ENCODE measurements around the gene GATAD2A.

Gene GATAD2A

DNA sequence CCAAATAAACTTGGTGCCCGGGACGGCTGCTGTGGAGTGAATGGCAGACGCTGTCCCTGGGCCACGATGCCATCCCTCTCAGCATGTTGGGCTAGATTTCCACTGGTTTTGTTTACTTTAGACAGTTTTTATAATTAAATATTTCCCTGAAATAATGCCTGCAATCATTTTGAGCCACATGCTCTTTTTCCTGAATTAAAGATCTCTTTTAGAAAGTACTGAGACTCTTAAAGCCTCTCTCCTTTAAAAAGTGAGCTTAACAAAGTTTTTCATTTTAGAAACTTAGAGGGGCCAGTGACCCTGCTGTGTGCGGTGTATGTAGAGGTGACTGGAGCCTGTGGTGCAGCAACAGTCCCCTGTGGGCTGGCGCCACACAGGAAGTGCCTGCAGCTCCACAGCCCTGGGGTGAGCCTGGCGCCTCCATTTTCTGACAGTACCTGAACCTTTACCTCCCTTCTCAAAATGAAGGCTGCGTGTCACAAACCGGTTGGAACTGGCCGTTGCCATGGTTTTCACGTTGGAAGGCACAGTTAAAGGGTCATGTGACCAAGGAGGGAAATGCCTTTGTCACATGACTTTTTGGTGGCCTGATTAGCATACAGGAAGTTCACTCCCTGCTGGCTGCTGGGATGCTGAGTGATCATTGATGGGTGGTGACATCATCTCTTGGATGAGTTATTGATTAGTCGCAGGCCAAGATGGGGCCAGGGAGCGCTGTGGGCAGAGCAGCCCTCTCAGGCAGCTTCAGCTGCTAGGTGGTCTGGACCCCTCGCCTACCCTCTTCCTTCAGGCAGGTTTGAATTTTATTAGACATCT lies 83.6 kb downstream of the GATAD2A start:
- peak; percentile 90 for DNase-seq (ENCODE audit: low spot score)

DNA sequence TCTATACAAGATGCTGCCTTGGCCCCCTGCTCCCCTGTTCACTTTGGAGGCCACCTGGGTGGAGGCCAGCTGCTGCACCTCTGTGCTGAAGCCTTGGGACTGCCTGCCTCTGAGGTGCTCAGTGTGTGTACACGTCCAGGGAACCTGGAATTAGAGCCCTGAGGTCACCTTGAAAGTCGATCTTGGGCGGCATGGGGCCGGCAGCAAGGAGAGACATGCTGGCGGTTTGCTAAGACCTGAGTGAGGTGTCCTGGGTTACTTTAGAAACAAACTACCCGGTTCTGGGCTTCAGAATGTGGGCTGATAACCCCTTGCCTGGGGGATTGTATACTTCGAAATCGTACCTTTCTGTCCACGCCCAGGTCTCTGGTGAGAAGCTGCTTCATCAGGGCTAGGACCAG lies 84.3 kb downstream of the GATAD2A start:
- DNase-seq (ENCODE audit: low spot score), result no peak

DNA sequence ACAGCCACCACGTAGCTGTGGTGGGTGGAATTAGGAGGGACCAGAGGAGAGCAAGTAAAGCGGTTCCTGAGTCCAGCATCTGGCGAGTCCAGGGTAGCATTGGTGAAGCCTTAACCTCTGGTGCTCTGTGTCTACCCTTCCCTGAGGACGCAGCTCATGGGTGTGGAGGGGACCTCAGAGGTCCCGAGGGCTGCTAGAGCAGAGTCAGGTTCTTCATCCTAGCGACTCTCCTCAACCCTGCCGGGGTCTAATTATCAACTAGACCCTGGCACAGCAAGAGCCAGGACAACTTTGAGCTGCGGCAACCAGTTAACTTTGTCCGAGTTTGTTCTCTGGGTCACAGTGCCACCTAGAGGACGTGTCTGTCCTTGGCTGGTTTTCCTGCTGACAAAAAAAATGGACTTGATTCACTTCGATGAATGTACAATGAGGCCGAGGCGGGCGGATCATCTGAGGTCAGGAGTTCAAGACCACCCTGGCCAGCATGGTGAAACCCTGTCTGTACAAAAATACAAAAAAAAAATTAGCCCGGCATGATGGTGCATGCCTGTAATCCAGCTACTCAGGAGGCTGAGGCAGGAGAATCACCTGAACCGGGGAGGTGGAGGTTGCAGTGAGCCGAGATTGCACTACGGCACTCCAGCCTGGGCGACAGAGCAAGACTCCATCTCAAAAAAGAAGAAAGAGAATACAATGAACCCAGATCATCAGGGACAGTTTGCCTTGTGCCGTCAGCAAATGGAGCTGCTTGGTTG lies 84.9 kb downstream of the GATAD2A start:
- peak; percentile 87 for DNase-seq (ENCODE audit: low spot score)

DNA sequence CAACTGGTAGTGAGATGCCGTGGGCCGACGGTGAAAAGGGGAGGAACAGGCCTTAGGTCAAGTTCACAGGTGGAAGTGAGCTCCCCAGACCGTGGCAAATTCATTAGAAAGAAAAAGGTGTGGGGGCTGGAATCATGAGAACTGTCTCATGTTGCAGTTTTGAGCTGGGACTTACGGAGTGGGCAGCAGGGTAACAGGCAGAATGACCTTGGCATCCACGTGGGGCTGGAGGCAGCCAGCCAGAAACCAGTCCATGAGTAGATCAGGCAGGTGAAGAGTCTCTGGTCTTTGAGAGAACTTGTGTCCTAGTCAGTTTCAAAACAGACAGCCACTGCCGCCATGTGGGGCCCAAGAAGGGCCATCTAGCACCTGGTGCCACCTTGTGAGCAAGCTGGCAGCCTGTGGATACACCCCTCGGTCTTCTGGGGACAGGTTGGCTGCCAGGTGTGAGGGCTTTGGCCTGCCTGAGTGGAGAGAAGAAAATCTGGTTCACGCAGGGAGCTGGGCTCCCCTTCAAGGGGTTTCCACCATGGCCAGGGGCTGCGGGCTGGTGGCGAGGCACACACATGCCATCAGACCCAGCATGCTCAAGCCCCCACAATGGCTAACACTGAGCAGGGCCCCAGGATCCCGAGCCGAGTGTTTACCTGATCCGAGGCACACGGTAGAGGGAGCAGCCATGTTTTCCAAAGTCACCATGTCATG lies 86.0 kb downstream of the GATAD2A start:
- no peak for DNase-seq (ENCODE audit: low spot score)

DNA sequence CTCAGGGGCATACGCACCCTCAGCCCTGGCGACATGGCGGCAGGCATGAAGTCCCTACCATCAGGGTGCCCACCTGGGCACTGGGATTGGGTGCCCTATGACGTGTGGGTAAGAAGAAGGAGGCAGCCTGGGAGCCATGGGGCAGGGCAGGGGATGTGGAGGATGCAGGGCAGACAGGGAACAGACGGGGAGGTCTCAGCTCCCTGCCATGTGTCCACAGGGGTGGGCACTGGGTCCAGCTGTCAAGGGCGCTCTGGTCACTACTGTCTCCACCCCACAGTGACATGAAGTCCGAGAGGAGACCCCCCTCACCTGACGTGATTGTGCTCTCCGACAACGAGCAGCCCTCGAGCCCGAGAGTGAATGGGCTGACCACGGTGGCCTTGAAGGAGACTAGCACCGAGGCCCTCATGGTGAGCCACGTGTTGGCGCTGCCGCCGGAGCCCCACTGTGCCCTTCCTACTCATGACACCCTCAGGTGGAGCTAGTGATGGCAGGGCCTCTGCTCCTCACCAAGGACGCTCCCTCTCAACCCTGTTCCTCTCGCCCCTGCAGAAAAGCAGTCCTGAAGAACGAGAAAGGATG lies 86.6 kb downstream of the GATAD2A start:
- no peak for DNase-seq (ENCODE audit: low spot score)

DNA sequence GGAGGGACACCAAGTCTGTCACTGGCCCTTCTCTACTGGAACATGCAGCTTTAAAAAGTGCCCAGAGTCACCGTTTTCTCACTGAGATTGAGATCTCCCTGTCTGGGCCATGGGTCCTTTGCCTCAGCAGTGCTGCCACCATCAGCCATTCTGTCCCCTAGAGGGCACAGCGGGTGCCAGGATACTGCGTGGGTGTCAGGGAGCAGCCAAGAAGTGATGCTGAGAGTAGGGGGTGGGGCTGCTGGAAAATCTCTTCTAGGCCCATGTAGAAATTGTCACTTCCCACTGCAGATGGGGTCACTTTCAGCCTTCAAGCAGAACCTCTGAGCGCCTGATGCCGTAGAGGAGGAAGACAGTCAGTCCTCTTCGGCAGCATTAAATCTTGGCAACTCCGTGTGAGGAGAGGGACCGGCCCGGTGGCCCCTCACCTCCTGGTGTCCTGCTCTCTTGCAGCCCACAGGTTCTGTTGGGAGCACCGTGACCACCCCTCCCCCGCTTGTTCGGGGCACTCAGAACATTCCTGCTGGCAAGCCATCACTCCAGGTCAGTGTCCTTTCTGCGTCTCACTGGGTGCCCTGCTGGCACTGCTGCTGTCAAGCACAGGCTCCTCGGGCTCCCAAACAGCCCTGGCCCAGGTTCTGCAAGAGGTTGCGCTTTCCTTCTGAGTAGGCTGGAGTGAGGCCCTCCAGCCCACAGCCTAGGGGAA lies 88.5 kb downstream of the GATAD2A start:
- DNase-seq (ENCODE audit: low spot score), result peak; percentile 35

DNA sequence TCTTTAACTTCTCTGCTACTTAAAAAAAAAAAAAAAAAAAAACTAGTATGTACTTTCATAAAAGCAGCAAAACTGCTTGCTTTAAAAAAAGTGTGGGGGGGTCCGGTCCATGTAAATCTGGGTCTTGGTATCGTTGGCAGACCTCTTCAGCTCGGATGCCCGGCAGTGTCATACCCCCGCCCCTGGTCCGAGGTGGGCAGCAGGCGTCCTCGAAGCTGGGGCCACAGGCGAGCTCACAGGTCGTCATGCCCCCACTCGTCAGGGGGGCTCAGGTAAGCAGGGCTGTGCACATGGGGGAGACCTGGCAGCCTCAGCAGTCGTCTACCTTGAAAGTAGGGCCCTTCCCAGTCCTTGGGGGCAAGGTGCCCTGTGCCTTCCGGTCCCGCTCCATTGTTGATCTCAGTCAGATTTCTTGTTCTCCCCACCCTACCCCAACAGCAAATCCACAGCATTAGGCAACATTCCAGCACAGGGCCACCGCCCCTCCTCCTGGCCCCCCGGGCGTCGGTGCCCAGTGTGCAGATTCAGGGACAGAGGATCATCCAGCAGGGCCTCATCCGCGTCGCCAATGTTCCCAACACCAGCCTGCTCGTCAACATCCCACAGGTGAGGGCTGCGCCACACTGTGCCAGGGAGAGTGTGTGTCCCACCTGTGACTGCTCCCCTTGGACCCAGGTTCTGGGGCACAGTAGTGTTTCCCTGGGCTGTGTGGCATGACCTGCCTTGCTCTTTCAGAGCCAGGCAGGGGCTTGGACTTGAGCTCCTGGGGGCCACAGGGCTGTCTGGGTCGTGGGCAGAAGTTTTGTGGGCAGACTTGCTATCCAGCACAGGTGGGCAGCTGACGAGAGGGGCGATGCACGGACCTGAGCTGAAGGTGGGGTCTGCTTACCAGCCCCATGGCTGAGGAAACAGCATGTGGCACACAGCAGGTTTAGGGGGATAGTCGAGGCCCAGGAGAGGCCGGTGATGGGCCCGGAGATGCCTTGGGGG lies 90.4 kb downstream of the GATAD2A start:
- DNase-seq (ENCODE audit: low spot score), result no peak

DNA sequence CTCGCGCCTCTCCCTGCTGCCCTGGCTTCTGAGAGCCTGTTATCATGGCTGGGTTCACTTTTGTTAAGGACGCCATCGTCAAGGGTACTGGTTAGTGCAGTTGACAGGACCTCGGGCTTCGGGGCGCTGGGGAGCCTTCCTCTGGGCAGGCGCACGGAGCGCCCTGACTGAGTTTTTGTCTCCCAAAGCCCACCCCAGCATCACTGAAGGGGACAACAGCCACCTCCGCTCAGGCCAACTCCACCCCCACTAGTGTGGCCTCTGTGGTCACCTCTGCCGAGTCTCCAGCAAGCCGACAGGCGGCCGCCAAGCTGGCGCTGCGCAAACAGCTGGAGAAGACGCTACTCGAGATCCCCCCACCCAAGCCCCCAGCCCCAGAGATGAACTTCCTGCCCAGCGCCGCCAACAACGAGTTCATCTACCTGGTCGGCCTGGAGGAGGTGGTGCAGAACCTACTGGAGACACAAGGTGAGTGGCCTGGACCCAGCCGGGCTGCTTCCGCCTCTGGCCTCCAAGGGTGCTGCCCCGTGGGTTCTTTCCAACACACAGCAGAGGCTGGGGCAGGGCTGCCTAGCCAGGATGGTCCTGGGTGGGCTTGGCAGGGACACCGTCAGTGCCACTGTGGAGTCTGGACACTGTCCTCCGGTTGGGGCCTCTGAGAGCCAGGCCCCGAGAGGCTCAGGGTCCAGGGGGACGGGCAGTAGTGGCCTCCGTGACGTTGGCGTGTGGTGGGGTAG lies 92.9 kb downstream of the GATAD2A start:
- no peak for DNase-seq (ENCODE audit: low spot score)

DNA sequence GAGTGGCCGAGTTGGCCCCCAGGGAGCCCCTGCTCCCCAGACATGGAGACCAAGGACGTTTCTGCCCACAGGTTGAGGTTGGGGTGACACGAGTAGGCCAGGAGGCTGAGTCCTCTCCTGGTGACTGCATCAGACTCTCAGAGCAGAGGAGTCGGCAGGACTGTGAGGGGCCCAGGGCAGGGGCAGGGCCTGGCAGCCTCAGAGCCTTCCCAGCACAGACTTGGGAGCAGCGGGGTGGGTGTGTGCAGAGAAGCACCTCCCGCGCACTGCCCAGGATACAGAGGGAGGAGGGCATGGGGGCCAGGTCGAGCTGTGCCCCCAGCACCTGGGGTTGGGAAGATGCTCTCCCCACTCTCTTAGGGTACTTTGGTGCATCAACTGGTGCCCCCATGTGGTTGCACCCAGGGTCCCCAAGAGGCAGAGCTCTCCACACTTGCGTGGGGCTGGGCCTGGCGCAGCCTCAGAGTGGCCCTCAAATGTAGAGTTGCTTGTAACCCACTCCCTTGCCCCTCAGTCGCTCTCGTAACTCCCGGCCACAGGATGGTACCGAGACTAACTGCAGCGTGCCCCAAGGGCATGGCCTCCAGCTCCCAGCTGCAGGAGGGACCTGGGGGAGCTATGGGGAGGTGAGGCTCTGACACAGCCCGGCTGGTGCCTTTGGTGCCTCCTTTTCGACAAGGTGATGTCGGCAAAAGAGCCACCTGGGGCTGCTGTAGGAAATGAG lies 94.0 kb downstream of the GATAD2A start:
- DNase-seq (ENCODE audit: low spot score), result no peak

DNA sequence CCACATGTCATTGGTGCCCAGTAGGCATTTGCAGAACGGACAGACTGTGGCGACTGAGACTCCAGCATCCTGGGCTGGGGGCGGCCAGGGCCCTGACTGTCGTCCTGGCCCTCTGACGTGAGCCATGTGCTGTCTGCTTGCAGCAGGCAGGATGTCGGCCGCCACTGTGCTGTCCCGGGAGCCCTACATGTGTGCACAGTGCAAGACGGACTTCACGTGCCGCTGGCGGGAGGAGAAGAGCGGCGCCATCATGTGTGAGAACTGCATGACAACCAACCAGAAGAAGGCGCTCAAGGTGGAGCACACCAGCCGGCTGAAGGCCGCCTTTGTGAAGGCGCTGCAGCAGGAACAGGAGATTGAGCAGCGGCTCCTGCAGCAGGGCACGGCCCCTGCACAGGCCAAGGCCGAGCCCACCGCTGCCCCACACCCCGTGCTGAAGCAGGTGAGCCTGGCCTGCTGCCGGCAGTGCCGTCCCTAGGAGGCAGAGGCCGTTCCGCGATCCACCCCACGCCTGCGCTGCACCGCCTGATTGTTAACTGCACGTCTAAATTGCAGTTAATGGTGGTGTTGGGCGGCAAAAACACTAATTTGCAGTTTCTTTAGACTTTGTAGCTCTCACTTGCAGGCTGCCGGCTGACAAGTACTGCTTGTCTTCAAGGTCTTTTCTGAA lies 95.6 kb downstream of the GATAD2A start:
- no peak for DNase-seq (ENCODE audit: low spot score)

DNA sequence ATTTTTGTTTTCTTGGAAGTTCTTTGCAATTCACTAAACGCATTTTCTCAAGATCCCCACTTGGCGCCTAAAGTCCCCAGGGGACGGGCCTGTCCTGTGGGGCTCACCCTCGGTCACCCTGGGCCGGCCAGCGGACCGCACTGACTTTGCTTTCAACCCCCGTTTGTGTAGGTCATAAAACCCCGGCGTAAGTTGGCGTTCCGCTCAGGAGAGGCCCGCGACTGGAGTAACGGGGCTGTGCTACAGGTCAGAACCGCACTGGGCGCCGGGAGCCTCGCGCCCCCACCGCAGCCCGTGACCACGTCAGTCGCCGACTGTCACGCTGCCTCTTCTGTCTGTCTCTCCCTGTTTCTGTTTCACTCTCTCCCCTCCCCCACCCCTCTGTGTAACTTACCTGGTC lies 96.3 kb downstream of the GATAD2A start:
- no peak for DNase-seq (ENCODE audit: low spot score)

DNA sequence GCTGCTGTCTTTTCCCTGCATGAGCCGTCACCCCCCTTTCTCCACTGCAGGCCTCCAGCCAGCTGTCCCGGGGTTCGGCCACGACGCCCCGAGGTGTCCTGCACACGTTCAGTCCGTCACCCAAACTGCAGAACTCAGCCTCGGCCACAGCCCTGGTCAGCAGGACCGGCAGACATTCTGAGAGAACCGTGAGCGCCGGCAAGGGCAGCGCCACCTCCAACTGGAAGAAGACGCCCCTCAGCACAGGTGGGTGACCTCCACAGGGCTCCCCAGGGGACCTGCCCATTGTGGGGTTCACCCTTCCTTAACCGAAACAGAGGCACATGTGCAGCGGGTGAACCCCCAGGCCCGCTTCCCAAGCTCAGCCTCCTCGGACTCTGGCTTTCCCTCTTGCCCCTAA lies 96.8 kb downstream of the GATAD2A start:
- no peak for DNase-seq (ENCODE audit: low spot score)

DNA sequence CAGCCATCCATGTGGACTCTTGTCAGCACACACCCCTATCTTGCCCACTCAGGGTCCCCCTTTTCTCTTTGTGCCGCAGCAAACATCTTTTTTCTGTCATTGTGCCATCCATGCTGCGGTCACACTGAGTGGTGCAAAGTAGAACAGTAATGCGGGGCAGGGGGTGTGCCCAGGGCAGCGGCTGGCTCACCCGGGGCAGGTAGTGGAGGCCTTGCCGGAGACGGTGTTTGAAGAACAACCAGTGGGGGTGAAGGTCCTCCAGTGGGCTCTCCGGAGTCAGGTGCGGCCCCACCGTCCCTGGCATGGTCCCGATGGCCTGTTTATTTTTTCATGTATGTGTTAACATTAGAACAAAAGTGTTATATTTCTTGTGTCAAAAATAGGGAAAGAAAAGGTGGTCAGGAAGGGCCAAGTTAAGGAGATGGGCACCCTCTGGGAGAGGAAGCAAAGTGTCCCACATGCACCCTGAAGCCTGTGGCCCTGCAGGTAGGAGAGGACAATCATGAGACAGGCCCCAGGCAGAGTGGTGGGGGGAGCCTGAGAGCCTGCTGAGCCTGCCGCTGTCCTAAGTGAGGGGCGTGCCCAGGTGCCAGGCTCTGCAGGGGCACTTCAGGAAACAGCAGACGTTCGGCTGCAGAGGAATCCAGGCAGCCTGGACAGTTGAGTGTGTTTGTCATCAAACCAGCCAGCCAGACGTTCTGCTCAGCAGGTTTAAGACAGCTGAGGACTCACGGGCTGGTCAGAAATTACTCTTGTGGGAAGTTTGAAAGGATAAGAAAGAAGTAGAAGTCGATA lies 97.5 kb downstream of the GATAD2A start:
- no peak for DNase-seq (ENCODE audit: low spot score)

DNA sequence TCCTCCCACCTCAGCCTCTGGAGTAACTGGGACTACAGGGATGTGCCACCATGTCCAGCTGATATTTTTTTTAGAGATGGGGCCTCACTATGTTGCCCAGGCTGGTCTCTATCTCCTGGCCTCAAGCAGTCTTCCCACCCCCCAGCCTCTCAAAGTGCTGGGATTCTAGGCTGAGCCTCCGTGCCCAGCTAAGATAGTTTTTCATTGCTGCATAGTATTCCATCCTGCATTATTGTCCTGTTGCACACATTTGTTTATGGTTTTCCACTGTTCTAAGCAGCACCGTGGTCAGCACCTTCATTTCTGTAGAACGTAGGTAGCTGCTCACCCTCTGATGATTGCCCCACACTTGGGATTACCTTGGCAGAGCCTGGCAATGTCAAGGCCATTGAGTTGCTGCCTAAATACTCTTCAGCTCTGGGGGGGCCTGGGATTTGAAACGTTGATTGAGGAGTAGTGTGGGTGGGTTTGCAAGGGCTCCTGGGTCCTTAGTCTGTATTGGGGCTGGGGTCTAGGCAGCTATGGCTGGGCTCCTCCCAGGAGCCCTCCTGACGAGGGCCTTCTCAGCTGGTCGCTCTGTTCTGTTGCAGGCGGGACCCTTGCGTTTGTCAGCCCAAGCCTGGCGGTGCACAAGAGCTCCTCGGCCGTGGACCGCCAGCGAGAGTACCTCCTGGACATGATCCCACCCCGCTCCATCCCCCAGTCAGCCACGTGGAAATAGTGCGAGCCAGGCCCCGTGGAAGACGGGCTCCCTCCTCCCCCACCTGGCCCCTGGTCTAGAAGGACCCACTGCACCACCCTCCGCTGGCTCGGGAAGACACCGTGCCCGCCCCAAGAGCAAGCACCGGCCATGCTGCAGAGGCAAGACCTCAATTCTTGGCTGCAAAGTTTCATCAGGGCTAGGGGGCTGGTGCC lies 99.5 kb downstream of the GATAD2A start:
- DNase-seq (ENCODE audit: low spot score), result no peak

DNA sequence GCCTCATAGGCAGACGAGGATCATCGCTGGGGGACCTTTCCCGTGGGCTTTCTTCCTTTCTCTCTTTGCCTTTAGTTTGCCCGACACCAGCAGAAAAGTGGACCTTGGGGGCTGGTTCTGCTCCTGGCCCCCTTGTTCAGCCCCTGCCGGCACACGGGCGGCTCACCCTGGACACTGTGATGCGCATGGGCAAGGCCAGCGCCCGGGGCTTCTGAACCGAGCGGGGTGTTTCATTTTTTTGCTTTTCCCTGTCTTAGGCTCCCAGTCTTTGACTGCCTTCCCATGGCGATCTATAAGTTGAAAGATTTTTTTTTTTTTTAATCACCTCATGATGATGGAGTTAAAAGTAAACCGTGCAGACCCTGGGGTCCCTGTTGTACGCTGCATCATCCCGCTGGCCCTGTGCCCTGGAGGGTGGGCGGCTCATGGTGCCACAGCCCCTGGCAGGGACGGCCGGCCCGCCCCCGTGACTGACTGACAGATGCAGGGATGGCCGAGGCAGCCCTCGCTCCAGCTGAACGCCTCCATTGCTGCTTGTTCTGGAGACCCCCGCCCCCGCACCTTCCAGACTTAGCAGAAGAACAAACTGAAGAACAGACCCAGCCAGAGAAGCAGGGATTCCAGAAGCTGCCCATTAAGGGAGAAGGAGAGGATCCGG lies 100.3 kb downstream of the GATAD2A start:
- DNase-seq (ENCODE audit: low spot score), result no peak

DNA sequence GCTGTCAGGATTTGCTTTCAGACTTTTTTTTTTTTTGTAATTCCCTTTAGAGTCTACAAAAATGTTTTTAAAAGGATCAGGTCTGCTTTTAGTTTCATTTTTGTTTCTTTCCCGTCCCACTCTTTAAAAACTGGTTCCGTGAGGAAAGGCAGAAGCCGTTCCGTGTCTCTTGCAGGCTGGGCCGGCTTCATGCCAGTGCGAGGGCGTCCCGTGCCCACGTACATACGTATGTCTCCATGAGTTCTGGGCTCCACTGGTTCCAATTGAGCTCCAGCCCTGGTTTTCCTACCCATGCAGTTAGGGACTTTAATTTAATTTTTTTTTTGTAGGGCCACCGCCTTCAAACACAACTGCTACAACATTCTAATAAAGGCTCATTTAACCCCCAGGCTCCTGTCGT lies 101.1 kb downstream of the GATAD2A start:
- no peak for DNase-seq (ENCODE audit: low spot score)
